GM19324 (cell line): ENCODE results near the gene IL1R1.
"Not testable (repeated sequence)": the region's sequence is repeated elsewhere in the genome, so short reads cannot be mapped to it uniquely, and the experiment has no call there.

ENCODE experiments used
- ATAC-seq: cut with Tn5 transposase; IDR thresholded peaks from one replicate; pipeline ENCODE4 v1.9.1; 2021; ENCODE audit warnings: mild to moderate bottlenecking, moderate library complexity; ENCODE audit not compliant: unreplicated experiment, low FRiP score

Gene IL1R1, protein sequence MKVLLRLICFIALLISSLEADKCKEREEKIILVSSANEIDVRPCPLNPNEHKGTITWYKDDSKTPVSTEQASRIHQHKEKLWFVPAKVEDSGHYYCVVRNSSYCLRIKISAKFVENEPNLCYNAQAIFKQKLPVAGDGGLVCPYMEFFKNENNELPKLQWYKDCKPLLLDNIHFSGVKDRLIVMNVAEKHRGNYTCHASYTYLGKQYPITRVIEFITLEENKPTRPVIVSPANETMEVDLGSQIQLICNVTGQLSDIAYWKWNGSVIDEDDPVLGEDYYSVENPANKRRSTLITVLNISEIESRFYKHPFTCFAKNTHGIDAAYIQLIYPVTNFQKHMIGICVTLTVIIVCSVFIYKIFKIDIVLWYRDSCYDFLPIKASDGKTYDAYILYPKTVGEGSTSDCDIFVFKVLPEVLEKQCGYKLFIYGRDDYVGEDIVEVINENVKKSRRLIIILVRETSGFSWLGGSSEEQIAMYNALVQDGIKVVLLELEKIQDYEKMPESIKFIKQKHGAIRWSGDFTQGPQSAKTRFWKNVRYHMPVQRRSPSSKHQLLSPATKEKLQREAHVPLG

DNA sequence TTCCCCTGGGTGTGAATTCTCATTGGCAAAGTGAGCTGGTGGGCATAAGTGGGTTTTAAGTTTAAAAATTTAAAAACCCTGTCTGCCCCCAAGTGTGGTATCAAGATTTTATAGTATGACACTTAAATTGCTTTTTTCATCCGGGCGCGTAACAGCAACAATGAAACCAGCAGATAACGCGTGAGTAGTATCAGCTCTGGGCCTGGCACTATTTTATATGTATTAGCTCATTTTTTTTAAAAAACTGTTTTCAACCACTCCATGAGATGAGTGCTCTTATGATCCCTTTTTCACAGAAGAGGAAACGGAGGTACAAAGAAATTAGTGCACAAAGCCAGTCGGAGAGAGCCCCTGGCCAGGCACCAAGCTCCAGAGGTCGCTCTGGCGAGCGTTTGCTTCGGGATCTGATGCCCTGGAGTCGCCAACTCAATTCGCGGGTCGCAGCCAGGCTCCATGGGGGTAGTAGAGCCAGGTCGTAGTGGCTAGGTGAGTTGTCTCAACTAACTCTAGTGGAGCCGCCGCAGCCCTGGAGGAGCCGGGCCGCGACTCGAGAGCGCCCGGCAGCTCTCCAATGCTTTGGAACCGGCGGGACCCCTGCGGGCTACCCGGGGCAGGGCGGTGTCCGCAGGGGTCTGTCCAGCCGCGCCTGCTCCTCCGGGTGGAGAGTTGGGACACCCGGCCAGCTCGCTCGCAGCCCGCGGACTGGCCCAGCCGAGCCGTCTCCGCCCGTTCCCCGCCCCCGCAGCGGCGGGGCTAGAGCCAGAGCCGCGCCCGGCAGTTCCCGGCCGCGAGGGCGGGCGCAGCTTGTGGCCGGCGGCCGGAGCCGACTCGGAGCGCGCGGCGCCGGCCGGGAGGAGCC, at the start of gene IL1R1:
Gene IL1R1 (plus strand): TSS at position 777 of the 859 bp plus-strand sequence. CDS start 14,979 bp downstream, outside the sequence.
- peak; percentile 68 for ATAC-seq

DNA sequence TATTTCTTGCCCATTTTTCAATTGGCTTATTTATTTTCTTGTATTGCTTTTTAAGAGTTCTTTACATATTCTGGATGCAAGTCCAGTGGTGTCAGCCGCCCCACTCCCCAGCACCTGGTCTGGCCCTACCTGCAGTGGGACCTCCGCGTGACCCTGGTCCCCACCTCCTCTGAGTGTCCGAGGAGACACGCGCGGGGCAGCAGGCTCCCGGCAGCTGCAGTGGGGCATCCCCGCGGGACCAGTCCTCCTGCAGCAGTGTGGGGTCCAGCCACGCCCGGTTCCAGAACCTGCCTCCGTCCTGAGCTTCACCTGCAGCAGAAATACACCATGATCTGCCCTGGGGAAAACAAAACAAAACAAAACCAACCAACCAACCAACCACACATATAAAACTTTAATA, 48.9 kb upstream of the IL1R1 start:
- ATAC-seq: no peak

DNA sequence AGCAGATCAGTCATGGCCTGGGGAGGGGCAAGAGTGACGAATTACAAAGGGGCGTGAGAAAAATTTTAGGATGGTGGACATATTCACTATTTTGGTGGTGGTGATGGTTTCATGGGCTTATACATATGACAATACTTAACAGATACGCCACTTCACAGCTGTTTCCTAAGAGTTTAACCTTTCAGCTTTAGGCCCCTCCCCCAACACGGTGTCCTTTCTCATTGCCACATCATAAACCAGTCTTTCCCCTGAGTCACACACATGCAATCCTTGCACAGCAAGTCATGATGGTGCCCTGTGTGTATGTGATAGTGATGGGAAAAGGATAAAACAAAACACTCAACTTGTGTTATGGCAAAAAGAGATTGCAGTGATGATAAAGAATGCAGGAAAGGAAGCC, 47.6 kb upstream of the IL1R1 start:
- ATAC-seq: no peak

DNA sequence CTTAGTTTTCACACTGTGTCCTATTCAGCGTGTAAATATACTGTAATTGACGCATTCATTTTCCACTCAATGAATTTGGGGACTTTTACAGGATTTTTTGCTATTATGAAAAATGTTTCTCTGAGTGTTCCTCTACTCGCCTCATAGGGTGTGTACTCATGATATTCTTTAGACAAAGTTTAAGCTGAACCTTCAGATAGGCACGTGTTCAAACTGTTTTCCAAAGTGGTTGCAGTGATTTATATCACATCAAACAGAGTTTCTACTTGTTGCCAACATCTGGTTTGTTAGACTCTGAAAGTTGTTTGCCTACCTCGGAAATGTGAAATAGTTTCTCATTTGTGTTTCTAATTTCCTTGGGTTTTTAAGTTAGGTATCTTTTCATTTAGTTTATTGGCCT, 46.4 kb upstream of the IL1R1 start:
- no peak for ATAC-seq

DNA sequence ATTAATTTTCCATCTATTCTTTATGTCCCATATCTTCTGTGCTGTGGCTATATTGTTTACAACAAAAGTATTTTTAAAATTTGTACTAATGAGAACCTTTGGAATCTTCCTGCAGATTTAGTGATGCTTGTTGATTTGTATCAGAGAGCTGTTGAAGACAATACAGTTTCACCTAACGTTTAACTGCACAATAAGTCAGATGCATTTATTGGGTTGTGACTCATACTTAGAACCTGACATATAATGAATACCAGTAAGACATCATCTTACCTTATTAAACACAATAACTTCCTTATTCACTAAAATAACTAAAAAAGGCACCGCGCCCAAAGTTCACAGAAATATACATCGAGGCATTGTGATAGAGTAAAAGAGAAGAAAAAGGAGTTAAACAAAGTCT, 43.8 kb upstream of the IL1R1 start:
- ATAC-seq: no peak

DNA sequence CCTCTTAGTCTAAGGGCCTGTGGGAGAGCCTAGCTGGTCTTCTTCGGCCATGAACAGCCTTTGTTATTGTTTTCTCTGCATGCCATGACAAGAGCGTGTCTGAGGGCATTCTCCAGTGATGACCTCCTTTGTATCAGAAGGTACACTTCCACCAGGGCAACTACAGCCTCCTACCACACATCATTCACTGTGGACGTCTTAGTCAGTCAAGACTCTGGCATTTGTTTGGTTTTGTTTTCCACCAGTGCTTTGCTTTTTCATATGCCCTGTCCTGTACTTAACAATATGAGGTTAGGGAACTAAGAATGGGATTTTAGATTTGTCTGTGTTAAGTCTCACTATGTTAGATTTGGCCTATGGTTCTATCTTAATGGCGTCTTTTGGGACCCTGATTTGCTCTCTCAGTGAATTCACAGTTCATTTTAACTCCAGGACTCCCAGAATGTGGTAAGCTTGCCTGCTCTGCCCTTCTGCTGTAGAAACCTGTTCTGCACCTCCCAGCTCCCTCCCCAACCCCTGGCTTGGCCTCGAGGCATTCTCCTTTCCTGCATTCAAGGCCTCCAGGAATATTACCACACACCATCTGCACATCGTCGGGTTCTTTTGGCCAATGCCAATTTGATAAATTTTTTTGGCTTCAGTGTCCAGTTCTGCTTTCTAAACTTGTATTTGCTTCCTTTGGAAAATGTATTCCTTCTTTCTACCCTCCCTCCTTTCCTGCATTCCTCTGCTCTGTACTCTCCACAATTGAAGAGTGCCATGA, 42.8 kb upstream of the IL1R1 start:
- no peak for ATAC-seq

DNA sequence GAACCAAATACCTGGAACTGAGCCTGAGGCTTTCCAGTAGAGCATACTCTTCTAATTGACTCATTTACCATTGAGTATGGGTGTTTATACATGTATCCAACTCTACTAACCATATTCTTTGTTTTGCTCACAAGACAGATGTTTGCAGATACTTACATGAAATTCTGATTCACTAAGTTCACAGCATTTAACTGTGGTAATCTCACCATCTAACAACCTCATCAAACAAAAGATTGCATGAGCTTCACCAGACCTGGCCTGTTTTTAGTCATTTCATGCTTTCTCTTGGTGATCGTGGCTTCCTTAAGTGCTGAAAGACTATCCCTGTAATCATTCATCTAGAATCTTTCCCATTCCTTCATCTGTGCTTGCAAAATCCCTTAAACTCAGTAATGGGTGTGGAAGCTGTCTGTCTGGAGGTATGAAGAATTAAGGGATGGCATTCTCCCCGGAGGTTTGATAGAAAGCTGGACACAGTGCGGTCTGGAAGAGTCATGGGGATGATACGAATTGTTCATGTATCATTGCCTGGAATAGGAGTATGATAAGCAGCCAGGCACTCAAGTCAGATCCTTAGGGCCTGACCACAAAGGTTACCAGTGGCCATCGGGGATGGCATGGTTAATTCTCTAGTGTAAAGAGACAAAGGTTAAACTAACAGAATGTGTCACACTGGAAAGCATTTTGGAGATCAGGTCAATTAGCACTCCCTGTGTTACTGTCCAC, 42.0 kb upstream of the IL1R1 start:
- no peak for ATAC-seq

DNA sequence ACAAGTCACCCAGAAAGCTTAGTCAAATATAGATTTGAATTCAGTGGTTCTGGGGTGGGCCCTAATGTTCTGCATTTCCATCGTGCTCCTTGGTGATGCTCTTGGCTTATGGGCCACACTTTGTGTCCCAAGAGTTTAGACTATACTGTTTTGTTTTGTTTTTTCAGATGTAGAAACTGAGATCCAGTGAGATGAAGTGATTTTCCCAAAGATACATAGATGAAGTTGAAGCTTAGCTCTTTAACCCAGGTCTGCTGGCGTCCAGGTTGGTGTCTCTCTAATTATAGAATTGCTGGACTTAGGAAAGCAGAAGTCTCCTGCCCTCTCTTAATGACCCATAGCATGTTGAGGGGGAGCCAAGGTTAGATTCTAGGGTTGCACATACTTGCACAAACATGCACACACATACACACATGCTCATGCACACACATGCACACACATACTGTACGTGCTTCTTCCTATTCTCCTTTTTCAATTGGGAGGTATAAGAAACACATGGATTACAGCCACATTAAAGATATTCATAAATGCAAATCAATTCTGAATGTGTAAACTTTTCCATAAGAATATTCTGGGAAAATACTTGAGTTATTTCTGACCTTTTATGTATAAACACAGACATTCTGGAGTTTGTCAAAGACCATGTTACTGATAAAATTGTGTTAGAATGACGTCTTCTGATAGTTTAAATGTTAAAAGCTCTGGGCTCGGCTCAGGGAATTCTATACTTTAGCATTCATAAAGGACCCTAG, 41.3 kb upstream of the IL1R1 start:
- no peak for ATAC-seq

DNA sequence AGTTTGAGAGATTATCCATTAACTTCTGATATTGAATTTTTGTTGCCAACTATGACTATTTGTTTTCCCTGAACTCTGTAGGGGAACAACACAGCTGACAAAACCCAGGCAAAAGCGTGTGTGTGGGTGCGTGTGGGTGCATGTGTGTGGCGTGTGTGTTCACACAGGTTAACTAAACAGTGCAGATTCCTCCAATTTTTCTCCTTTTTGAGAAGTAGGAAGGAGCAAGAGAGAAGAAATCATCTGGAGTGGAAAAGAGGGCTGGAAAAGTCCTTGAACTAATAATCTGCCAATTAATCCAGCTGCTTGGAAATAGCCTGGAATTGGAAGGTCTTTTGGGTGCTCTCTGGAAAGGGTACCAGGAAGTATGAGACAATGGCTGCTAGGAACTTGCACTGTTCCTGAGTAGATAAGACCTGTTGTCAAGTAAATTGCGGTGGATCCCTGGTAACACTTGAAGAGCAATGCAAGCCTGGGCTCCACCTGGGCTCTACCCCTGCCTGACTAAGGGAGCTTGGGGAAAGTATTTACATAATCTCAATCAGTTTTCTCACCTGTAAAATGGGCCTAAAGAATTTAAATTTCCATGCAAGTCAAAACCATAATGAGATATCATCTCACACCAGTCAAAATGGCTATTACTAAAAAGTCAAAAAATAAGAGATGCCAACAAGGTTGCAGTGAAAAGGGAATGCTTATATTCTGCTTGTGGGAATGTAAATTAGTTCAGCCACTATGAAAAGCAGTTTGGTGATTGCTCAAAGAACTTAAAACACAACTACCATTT, 40.5 kb upstream of the IL1R1 start:
- ATAC-seq: no peak

DNA sequence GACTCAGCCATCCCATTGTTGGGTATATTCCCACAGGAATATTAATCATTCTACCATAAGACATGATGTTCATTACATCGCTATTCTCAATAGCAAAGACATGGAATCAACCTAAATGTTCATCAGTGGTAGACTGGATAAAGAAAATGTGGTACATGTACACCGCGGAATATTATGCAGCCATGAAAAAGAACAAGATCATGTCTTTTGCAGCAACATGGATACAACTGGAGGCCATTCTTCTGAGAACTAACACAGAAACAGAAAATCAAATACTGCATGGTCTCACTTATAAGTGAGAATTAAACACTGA, 40.0 kb upstream of the IL1R1 start:
- ATAC-seq: not testable (repeated sequence)

DNA sequence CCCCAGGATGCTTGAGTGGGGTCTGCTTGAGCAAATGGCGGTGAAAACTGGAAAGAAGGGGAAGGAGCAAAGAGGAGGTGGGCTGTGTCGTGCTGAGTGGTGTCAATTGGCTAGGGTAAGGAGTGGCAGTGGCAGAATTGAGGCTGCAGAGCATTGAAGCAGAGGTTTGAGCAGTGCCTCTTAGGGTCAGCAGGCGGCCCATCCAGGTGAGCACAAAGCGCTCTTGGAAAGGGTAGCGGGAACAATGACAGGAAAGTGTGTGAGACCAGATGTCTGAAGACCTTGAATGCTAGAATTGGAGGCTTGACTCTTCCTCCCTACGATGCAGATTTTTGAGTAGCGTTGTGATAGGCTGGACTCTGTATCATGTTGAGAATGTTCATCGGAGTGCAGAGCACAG, 39.3 kb upstream of the IL1R1 start:
- ATAC-seq: no peak

DNA sequence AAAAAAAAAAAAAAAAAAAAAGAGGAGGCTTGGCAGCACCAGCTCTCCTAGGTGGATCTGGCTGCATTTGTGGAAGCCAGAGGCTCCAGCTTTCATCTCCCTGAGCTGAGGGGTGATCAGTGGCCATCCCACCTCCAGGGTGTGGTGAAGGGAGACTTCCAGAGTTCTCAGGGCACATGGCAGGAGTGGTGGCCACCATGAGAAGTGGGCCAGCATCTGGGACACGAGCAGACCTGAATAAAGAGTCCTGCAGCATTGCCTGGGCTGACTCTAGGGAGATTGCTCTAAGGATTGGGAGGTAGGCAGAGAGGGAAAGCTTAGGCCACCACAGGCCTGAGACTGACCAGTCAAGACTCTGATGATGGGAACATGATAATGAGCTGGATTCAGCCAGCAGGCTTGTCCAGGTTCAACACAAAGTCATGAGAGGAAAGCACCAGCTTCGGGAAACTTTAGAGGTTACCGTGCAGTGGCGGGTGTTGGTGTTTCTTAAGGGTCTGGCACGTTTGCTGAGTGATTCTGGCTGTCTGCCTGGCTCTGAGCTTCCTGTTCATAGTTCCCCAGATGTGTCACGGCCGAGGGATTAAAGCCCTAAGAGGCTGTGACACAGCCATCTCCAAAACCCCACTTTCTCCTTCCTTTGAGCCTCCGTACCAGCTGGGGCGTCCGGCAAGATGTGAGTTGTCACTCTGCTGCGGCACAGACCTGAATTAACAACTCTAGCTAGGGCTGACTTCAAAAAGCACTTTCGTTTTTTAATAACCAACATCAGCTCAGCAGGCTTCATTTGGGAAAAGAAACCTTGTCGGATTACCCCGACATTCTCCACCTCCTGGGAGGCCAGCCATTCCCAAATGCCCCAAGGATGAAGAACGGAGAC, 38.3 kb upstream of the IL1R1 start:
- peak; percentile 65 for ATAC-seq

DNA sequence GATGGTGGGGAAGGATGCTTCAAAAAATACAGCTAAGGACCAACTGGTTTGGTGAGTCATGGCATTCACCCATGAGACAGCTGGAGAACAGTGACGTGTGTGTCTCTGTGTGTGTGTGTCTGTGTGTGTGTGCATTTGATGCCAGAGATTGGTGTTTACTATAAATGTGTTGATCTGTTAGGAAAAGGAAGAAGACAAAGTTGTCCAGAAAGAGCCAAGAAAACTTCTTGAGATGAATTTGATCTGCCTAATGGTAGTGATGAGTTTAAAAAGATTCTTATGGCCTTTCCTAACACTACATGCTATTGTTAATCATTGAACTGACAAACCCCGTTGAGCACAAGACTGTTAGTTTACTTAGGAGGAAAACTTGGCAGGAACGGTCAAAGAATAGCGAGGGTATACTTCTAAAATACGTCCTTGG, 36.4 kb upstream of the IL1R1 start:
- ATAC-seq: no peak

DNA sequence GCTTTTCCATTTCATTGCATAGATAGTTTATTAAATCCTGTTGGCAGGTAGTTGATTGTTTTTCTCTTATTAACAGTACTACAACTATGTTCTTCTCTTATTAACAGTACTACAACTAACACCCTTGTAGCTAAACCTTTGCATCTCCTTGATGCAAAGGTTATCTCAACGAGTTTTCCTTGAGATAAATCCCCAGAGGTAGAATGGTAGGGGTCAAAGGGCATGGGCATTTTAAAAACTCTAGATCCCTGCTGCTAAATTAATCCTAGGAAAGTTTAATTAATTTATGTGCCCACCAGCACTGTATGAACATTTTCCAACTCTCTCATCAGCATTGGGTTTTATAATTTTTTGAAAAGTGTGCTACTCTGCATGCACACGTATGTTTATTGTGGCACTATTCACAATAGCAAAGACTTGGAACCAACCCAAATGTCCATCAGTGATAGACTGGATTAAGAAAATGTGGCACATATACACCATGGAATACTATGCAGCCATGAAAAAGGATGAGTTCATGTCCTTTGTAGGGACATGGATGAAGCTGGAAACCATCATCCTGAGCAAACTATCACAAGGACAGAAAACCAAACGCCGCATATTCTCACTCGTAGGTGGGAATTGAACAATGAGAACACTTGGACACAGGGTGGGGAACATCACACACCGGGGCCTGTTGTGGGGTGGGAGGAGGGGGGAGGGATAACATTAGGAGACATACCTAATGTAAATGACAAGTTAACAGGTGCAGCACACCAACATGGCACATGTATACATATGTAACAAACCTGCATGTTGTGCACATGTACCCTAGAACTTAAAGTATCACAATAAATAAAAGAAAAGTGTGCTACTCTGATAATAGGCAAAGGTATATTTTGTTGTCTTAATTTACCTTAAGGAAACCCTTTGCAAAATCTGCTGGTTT, 35.5 kb upstream of the IL1R1 start:
- not testable (repeated sequence) for ATAC-seq

DNA sequence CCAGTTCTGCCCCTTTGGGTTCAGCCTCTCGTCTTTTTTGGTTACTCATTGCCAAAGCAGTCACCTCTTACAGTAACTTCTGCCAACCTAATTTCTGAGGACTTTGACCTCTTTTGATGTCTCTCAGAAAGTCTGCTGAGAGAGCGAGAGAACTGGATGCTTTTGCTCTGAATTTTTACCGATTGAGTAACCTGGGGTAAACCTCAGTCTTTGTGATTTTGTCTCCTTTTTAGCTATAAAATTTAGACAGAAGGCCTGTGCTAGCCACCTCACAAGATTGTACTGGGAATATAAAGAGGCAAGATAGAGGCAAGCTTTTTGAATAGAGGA, 34.8 kb upstream of the IL1R1 start:
- peak; percentile 40 for ATAC-seq

DNA sequence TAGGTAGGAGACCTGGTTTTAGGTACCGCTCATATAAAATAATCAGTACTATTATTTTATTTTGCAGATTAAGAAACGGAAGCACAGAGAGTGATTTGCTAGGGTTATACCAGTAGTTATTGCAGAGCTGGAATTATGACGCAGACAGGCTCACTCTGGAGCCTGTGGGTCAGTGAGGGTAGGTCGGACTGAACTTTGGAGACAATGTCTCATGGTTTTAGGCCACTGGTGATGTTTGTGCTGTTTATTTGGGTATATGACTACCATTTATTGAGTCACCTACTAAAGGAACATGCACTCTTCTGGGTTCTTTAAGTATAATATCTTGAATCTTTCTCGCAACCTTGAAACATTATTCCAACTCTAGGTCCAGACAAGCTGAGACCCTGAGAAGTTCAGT, 33.5 kb upstream of the IL1R1 start:
- no peak for ATAC-seq

DNA sequence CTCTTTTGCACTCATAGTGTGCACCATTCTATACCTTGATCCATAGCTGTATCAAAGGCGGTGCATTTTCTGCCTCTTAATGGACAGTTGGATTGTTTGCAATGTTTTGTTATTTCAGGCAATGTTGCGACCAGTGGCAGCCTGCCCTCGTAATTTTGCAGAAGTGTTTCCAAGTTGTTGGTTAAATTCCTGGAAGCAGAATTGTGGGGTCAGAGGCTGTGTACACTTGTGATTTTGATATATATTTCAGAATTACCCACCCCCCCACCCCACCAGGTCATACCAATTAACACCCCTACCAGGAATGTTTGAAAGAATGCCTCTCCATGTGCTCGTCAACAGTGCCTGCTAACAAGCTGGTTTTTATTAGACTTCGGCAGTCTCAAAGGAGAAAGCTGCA, 32.4 kb upstream of the IL1R1 start:
- no peak for ATAC-seq
